Activated CD8-positive, alpha-beta T cell treated with anti-CD3 and anti-CD28 coated beads, Interleukin-2, amount 10 ng/mL, durations not matched to agents 7 days and 5 days (primary cell): Measurements from ENCODE around the gene CDCA4. TPM values are rescaled to one million over a fixed set of nuclear protein-coding genes. Genes with fewer than 3 reads are reported as not detected.

Experiments used
- ATAC-seq: fragments of 150-1000 bp; cut with Tn5 transposase; one replicate; pipeline ENCODE4 v1.10.0; 2021; ENCODE audit warnings: moderate library complexity
- CTCF ChIA-PET: fragments of 350-600 bp; sonication (Branson Sonifier 250); formaldehyde crosslinking; loops from one replicate; lab custom pipeline; 2021; ENCODE audit warnings: antibody characterized with exemption; lab: Charles Lee
- POLR2A ChIA-PET: fragments of 350-600 bp; sonication (Branson Sonifier 250); formaldehyde crosslinking; loops from one replicate; lab custom pipeline; 2021; ENCODE audit warnings: antibody characterized with exemption; lab: Charles Lee
- DNase-seq: peaks from one replicate; pipeline ENCODE4 v3.0.0-alpha.2; 2020
- H3K27ac Mint-ChIP-seq: one replicate; pipeline ENCODE4 v1.8.0; 2021; ENCODE audit warnings: mild to moderate bottlenecking, mixed read lengths
- H3K27me3 Mint-ChIP-seq: one replicate; pipeline ENCODE4 v1.8.0; 2021; ENCODE audit warnings: low read depth, mixed read lengths
- H3K36me3 Mint-ChIP-seq: one replicate; pipeline ENCODE4 v1.8.0; 2021; ENCODE audit warnings: low read depth, mixed read lengths
- H3K4me1 Mint-ChIP-seq: one replicate; pipeline ENCODE4 v1.8.0; 2021; ENCODE audit warnings: low read depth, mixed read lengths
- H3K4me3 Mint-ChIP-seq: one replicate; pipeline ENCODE4 v1.8.0; 2021; ENCODE audit warnings: mild to moderate bottlenecking, mixed read lengths
- H3K9me3 Mint-ChIP-seq: one replicate; pipeline ENCODE4 v1.8.0; 2022; ENCODE audit warnings: mixed read lengths; ENCODE audit not compliant: insufficient read depth
- total RNA-seq, 2 experiments: library from RNA; stranded (reverse); gene quantifications; one replicate each; pipeline ENCODE4 v1.2.3, GENCODE V29; 2021

CDCA4 gene
- total RNA-seq, 2 experiments from 2014 or later: 59.9 to 62.3 TPM

DNA sequence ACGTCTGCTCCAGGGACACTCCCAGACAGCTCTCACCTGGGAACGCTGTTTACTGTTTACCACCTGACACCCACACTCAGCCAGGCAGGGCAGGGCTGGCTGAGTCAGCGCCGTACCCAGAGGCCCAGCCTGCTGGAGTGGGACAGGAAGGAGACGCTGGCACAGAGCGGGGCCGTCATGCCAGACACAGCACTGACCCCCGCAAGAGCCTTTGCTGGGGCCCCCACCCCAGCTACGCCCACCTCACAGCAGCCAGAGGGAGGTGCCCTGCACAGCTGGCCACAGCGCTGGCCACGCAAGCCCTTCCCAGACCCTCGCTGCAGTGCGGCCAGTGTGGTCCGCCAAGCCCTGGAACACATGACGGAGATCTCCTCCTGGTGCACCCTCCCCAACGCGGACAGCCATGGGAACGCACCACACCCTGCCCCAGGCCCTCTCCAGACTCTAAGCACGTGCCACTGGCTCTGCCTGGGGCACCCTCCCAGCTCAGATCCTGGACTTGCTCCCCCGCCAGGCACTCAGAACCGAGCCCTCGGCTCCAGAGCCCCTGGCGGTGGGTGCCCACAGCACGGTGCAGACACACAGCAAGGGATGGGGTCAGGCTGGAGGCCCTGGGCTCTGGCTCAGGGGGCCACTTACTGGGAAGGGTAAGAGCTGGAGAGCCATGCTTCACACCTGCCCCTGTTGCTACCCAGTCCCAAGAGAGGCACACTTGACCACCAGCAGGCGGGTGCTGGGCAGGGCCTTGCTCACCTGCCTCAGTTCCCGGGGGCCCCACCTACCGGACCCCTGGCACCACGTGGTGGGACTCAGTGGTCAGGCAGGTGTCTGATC lies 48.4 kb downstream of the CDCA4 start:
- H3K36me3 Mint-ChIP-seq: no peaks in the 10 kb centered on the region
- ATAC-seq: no peak
- CTCF ChIA-PET: interaction anchor here (1.0 to 6.1 kb wide), 2 partner anchors 72 to 230 kb away, joined by 3 to 63 read pairs; no protein-coding TSS in a partner anchor

DNA sequence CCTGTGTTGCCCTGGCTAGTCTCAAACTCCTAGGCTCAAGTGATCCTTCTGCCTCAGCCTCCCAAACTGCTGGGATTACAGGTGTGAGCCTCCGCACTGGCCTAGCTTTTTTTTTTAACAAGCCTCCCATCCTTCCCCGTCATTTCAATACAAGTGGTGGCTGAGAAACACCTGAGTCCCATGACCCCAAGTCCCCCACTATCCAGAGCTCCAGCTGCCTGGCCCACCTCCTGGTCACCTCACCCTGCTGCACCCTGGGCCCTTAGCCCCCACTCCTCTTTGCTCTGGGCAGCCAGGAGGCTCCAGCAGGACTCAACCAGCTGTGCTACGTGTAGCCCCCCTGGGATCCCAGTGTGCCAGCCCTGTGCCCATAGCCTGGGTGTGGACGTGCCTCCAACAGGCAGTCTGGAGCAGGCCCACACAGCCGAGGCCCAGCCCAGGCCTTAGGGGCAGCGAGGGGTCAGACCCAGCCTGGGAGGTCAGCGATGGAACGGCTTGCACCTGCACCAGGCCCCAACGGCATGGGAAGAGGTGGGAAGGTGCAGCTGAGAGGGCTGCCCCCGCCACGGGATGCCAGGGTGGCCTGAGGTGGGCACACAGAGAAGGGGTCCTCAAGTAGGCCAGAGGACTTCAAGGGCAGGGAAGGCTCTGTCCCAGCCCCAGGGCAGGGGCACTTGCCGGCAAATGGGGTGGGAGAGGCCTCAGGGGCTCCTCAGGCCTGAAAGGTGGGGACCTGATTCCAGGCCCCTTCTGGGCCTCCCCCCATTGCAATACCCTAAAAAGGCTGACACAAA lies 49.2 kb downstream of the CDCA4 start:
- Mint-ChIP-seq H3K4me3 (no peak overlapping the region), H3K27me3 (peaks cover 15% of the 10 kb centered on the region), H3K36me3 (no peaks in the 10 kb centered on the region), H3K4me1 (peaks cover 4% of the 10 kb centered on the region), H3K9me3 (no peaks in the 10 kb centered on the region), H3K27ac (no peak overlapping the region)
- ChIA-PET CTCF (interaction anchor here (6.1 kb wide), 1 partner anchor 73 kb away, joined by 63 read pairs; no protein-coding TSS in a partner anchor), POLR2A (no interaction called here)
- no peak for ATAC-seq
- no peak for DNase-seq

More for the DNA sequence above, 48.4 kb downstream of the CDCA4 start:
- H3K27ac Mint-ChIP-seq: no peak overlapping the region
- POLR2A ChIA-PET: interaction anchor here (0.6 kb wide), 1 partner anchor 85 kb away, joined by 3 read pairs; no protein-coding TSS in a partner anchor
- no peaks in the 10 kb centered on the region for H3K9me3 Mint-ChIP-seq
- peaks cover 17% of the 10 kb centered on the region for H3K27me3 Mint-ChIP-seq
- peaks cover 7% of the 10 kb centered on the region for H3K4me1 Mint-ChIP-seq
- DNase-seq: no peak
- H3K4me3 Mint-ChIP-seq: no peak overlapping the region

GRCh38 chr14:104970231-104971068 lies 50.4 kb downstream of the CDCA4 start:
- Mint-ChIP-seq H3K36me3 (no peaks in the 10 kb centered on the region), H3K4me1 (no peaks in the 10 kb centered on the region), H3K27me3 (peaks cover 11% of the 10 kb centered on the region), H3K9me3 (no peaks in the 10 kb centered on the region), H3K4me3 (no peak overlapping the region), H3K27ac (no peak overlapping the region)
- CTCF ChIA-PET: no interaction called here
- ATAC-seq: no peak
- POLR2A ChIA-PET: no interaction called here
- no peak for DNase-seq

GRCh38 chr14:104969741-104970230 lies 51.1 kb downstream of the CDCA4 start:
- no peak overlapping the region for H3K27ac Mint-ChIP-seq
- H3K27me3 Mint-ChIP-seq: peaks cover 11% of the 10 kb centered on the region
- H3K9me3 Mint-ChIP-seq: no peaks in the 10 kb centered on the region
- ChIA-PET POLR2A (no interaction called here), CTCF (no interaction called here)
- no peak for ATAC-seq
- no peaks in the 10 kb centered on the region for H3K4me1 Mint-ChIP-seq
- no peaks in the 10 kb centered on the region for H3K36me3 Mint-ChIP-seq
- no peak for DNase-seq
- H3K4me3 Mint-ChIP-seq: no peak overlapping the region

GRCh38 chr14:104968541-104969401 lies 52.1 kb downstream of the CDCA4 start:
- Mint-ChIP-seq H3K27me3 (peaks cover 11% of the 10 kb centered on the region), H3K36me3 (no peaks in the 10 kb centered on the region), H3K27ac (no peak overlapping the region), H3K9me3 (no peaks in the 10 kb centered on the region), H3K4me3 (no peak overlapping the region), H3K4me1 (no peaks in the 10 kb centered on the region)
- DNase-seq (no peak), ATAC-seq (no peak)
- POLR2A ChIA-PET: no interaction called here
- CTCF ChIA-PET: no interaction called here

DNA sequence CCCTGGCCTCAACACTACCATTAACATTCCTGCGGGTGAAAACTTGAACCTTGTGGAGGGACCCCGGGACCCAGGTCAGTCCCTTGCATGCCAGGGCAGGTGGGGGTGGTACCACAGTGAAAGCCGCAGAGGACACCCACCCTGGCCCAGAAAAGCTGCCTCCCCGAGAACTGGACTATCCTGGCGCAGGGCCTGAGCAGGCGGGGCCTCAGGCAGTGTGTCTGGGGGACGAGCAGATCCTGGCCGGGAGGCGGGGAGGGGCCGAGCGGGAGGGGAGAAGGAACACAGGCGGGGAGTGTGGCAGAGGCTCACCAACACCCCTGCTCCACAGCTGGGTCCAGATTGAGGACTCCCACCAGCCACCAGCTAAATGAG lies 52.7 kb downstream of the CDCA4 start:
- Mint-ChIP-seq H3K9me3 (no peaks in the 10 kb centered on the region), H3K4me3 (no peak overlapping the region), H3K27ac (no peak overlapping the region), H3K4me1 (no peaks in the 10 kb centered on the region), H3K36me3 (no peaks in the 10 kb centered on the region), H3K27me3 (peaks cover 11% of the 10 kb centered on the region)
- ChIA-PET POLR2A (no interaction called here), CTCF (no interaction called here)
- ATAC-seq (no peak), DNase-seq (no peak)

DNA sequence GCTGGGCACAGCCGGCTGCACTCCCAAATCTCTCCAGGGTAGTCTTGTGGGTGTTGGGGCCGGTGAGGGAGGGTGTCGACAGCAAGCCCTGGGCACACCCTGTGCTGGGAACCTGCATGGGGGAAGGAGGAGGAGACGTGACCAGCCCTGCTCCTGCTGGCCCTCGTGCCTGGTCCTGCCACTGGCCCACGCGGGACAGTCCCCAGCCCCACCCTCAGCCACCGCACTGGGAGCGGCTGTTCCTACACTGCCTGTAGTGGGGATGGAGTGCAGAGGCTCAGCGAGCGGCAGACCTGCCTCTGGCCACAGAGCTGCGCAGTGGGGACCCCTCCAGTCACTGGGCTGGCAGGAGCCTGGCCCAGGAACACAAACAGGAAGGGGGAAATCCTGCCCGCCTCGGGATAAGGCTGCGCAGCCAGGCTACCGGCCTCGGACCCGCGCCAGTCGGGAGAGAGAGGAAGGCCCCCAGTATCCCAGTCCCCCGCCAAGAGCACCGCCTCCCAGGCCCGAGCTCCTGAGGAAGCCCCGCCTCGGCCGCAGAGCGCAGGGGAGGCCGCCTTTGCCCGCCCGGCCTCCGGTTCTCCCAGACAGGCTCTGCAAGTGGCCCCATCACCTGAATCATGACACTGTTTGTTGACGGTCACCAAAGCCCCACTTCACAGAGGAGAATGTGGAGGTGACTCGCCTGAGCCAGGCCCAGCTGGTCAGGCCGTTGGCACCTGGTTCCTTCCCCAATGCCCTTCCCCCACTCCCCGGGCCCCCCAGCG lies 53.3 kb downstream of the CDCA4 start:
- ChIA-PET POLR2A (no interaction called here), CTCF (no interaction called here)
- Mint-ChIP-seq H3K9me3 (no peaks in the 10 kb centered on the region), H3K4me3 (no peak overlapping the region), H3K36me3 (no peaks in the 10 kb centered on the region), H3K4me1 (no peaks in the 10 kb centered on the region), H3K27me3 (peaks cover 14% of the 10 kb centered on the region), H3K27ac (no peak overlapping the region)
- no peak for DNase-seq
- peak; percentile 25 for ATAC-seq

GRCh38 chr14:104966981-104967385 lies 53.9 kb downstream of the CDCA4 start:
- DNase-seq: no peak
- no peaks in the 10 kb centered on the region for H3K9me3 Mint-ChIP-seq
- H3K4me1 Mint-ChIP-seq: no peaks in the 10 kb centered on the region
- no peak overlapping the region for H3K27ac Mint-ChIP-seq
- H3K36me3 Mint-ChIP-seq: no peaks in the 10 kb centered on the region
- H3K4me3 Mint-ChIP-seq: no peak overlapping the region
- CTCF ChIA-PET: no interaction called here
- ATAC-seq: no peak
- POLR2A ChIA-PET: no interaction called here
- peaks cover 14% of the 10 kb centered on the region for H3K27me3 Mint-ChIP-seq

DNA sequence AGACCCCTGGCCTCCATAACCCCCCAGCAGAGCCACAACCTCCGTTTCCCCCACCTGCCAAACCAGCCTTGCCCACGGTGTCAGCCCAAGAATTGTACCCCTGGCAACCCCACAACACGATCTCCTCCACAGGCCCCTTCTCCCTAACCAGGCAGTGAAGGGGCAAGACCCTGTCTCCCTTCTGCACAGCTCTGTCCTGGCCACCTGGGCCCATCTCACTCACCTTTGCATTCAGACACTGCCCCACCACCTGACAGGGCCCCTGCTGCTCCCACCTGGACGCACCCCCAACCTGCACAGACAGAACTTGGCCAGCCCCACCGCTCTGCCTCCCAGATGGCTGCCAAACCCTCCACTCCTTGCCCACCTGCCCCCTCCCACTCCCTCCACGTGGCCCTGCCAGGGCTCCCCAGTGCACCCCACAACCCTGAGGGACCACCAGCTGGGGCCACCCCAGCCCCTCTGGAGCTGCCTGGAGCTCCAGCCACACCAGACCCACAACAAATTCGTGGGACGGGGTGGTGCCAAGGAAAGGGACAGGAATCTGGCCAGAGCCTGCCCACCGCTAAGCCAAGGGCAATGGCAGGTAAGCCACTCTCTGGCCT lies 54.5 kb downstream of the CDCA4 start:
- ChIA-PET CTCF (no interaction called here), POLR2A (no interaction called here)
- Mint-ChIP-seq H3K4me3 (no peak overlapping the region), H3K9me3 (no peaks in the 10 kb centered on the region), H3K4me1 (no peaks in the 10 kb centered on the region), H3K27me3 (peaks cover 14% of the 10 kb centered on the region), H3K27ac (no peak overlapping the region), H3K36me3 (no peaks in the 10 kb centered on the region)
- DNase-seq (no peak), ATAC-seq (no peak)

GRCh38 chr14:104965561-104966231 lies 55.2 kb downstream of the CDCA4 start:
- ChIA-PET POLR2A (no interaction called here), CTCF (no interaction called here)
- ATAC-seq (no peak), DNase-seq (no peak)
- Mint-ChIP-seq H3K27me3 (peaks cover 14% of the 10 kb centered on the region), H3K27ac (no peak overlapping the region), H3K9me3 (no peaks in the 10 kb centered on the region), H3K4me3 (no peak overlapping the region), H3K36me3 (no peaks in the 10 kb centered on the region), H3K4me1 (no peaks in the 10 kb centered on the region)
